SK-MEL-5 (cell line): Measurements from ENCODE around the gene AQP12B. TPM values are rescaled to one million over a fixed set of nuclear protein-coding genes. Genes with fewer than 3 reads are reported as not detected.
"Not testable (repeated sequence)": the region's sequence is repeated elsewhere in the genome, so short reads cannot be mapped to it uniquely, and the experiment has no call there.

Source experiments
- DNase-seq: peaks from one replicate; pipeline ENCODE4 v3.0.0-alpha.2; 2016; ENCODE audit warnings: low read depth, low spot score
- in situ Hi-C: cut with HindIII; loops from 2 replicates; pipeline ENCODE4 v1.10.0; 2016; ENCODE audit warnings: low sequenced_read_pairs, high pct_unique_total_duplicates, low pct_unique_long_range_greater_than_20kb
- total RNA-seq: library from RNA; depleted of rRNA; stranded (reverse); fragments of >200 nt; shearing (Covaris generic); gene quantifications from 2 replicates; pipeline ENCODE4 v1.2.3, GENCODE V29; 2014

Gene AQP12B
- total RNA-seq, 1 experiment from 2014 or later: not detected

- DNase-seq, in situ Hi-C loops: not testable (repeated sequence)
These were observed 8.4 kb upstream of the AQP12B start for GRCh38 chr2:240691075-240691427.

- in situ Hi-C loops: not testable (repeated sequence)
These were observed 7.9 kb upstream of the AQP12B start for GRCh38 chr2:240690421-240691074.

GRCh38 chr2:240689975-240690374 is 7.3 kb upstream of the AQP12B start:
- in situ Hi-C loops: no loop called here
- no peak for DNase-seq

More at GRCh38 chr2:240690421-240691074, 7.9 kb upstream of the AQP12B start:
- not testable (repeated sequence) for DNase-seq

GRCh38 chr2:240688553-240688919 is 5.9 kb upstream of the AQP12B start:
- DNase-seq: no peak
- in situ Hi-C loops: no loop called here

GRCh38 chr2:240687741-240688552 is 5.3 kb upstream of the AQP12B start:
- no peak for DNase-seq
- in situ Hi-C loops: no loop called here

- no peak for DNase-seq
- in situ Hi-C loops: no loop called here
These were observed 4.5 kb upstream of the AQP12B start for GRCh38 chr2:240687045-240687740.

- in situ Hi-C loops: no loop called here
- DNase-seq: no peak
These were observed 3.8 kb upstream of the AQP12B start for GRCh38 chr2:240686460-240686859.

GRCh38 chr2:240685771-240686371 is 3.2 kb upstream of the AQP12B start:
- no peak for DNase-seq
- in situ Hi-C loops: no loop called here

- in situ Hi-C loops, DNase-seq: not testable (repeated sequence)
These were observed 1.5 kb upstream of the AQP12B start for GRCh38 chr2:240683980-240684728.

GRCh38 chr2:240683329-240683979 is 769 bp upstream of the AQP12B start:
- DNase-seq, in situ Hi-C loops: not testable (repeated sequence)

- DNase-seq, in situ Hi-C loops: not testable (repeated sequence)
These were observed 2.5 kb downstream of the AQP12B start for GRCh38 chr2:240680185-240680584.

GRCh38 chr2:240678909-240679308 is 3.8 kb downstream of the AQP12B start:
- DNase-seq, in situ Hi-C loops: not testable (repeated sequence)

- in situ Hi-C loops, DNase-seq: not testable (repeated sequence)
These were observed 4.6 kb downstream of the AQP12B start for GRCh38 chr2:240678043-240678442.

- in situ Hi-C loops, DNase-seq: not testable (repeated sequence)
These were observed 7.3 kb downstream of the AQP12B start for GRCh38 chr2:240675345-240675744.

- in situ Hi-C loops, DNase-seq: not testable (repeated sequence)
These were observed 8.1 kb downstream of the AQP12B start for GRCh38 chr2:240674461-240675184.

GRCh38 chr2:240672701-240673190 is 9.9 kb downstream of the AQP12B start:
- no peak for DNase-seq
- in situ Hi-C loops: no loop called here
